ACHN (cell line): ENCODE measurements around the gene KRTAP12-4.
"Not testable (repeated sequence)": the region's sequence is repeated elsewhere in the genome, so short reads cannot be mapped to it uniquely, and the experiment has no call there.

Experiments
- DNase-seq: peaks from one replicate; pipeline ENCODE4 v3.0.0-alpha.2; 2015
- in situ Hi-C: cut with HindIII; loops from 2 replicates; pipeline ENCODE4 v1.10.0; 2017; ENCODE audit warnings: low sequenced_read_pairs, low pct_ligation_motif_present, low pct_unique_long_range_greater_than_20kb

KRTAP12-4 gene

GRCh38 chr21:44661567-44661966 lies 7.1 kb upstream of the KRTAP12-4 start:
- in situ Hi-C loops, DNase-seq: not testable (repeated sequence)

GRCh38 chr21:44658913-44659595 lies 4.6 kb upstream of the KRTAP12-4 start:
- in situ Hi-C loops = no loop called here
- no peak for DNase-seq

GRCh38 chr21:44658541-44658910 lies 4.1 kb upstream of the KRTAP12-4 start:
- no peak for DNase-seq
- in situ Hi-C loops = no loop called here

GRCh38 chr21:44657635-44658540 lies 3.4 kb upstream of the KRTAP12-4 start, which contains the start of gene KRTAP12-3:
Gene KRTAP12-3, plus strand, starts transcription at chr21:44657932. Its CDS starts 48 bp downstream, at chr21:44657980.
- in situ Hi-C loops = no loop called here
- DNase-seq = no peak

GRCh38 chr21:44656868-44657267 lies 2.4 kb upstream of the KRTAP12-4 start:
- in situ Hi-C loops = no loop called here
- DNase-seq = no peak

GRCh38 chr21:44653656-44654575 lies 543 bp downstream of the KRTAP12-4 start:
- in situ Hi-C loops = no loop called here
- DNase-seq = no peak

- in situ Hi-C loops = no loop called here
- DNase-seq = no peak
These were observed 1.3 kb downstream of the KRTAP12-4 start for GRCh38 chr21:44653123-44653522.

- in situ Hi-C loops = no loop called here
- DNase-seq = no peak
These were observed 3.3 kb downstream of the KRTAP12-4 start for GRCh38 chr21:44650973-44651675.

GRCh38 chr21:44650265-44650972 lies 4.0 kb downstream of the KRTAP12-4 start:
- in situ Hi-C loops = no loop called here
- no peak for DNase-seq

GRCh38 chr21:44649521-44650100 lies 4.8 kb downstream of the KRTAP12-4 start:
- no peak for DNase-seq
- in situ Hi-C loops = no loop called here

GRCh38 chr21:44648557-44649311 lies 5.7 kb downstream of the KRTAP12-4 start:
- in situ Hi-C loops = no loop called here
- DNase-seq = no peak

GRCh38 chr21:44647222-44647552 lies 7.3 kb downstream of the KRTAP12-4 start:
- DNase-seq = no peak
- in situ Hi-C loops = no loop called here

GRCh38 chr21:44646366-44647221 lies 7.9 kb downstream of the KRTAP12-4 start, which contains the start of gene KRTAP10-11:
Gene KRTAP10-11, plus strand, starts transcription at chr21:44646414. Its CDS starts 45 bp downstream, at chr21:44646459.
- DNase-seq, in situ Hi-C loops: not testable (repeated sequence)

GRCh38 chr21:44644878-44645277 lies 9.6 kb downstream of the KRTAP12-4 start:
- no peak for DNase-seq
- in situ Hi-C loops = no loop called here

GRCh38 chr21:44643741-44644310 lies 10.6 kb downstream of the KRTAP12-4 start:
- DNase-seq = no peak
- in situ Hi-C loops = no loop called here
